GM21390 (cell line): Measurements from ENCODE around the gene DSPP.
"Not testable (repeated sequence)": the region's sequence is repeated elsewhere in the genome, so short reads cannot be mapped to it uniquely, and the experiment has no call there.

Experiments used
- ATAC-seq: cut with Tn5 transposase; IDR thresholded peaks from one replicate; pipeline ENCODE4 v1.9.1; 2021; ENCODE audit not compliant: unreplicated experiment

DSPP gene

GRCh38 chr4:87608229-87608628 lies at the start of gene DSPP:
Gene DSPP (plus strand): TSS chr4:87608529. CDS start chr4:87610909, 2,380 bp downstream.
- ATAC-seq = no peak

- peak; percentile 100 for ATAC-seq
Observed at GRCh38 chr4:87559090-87559837, 49.1 kb upstream of the DSPP start.

GRCh38 chr4:87560802-87561201 lies 47.5 kb upstream of the DSPP start:
- ATAC-seq = no peak

GRCh38 chr4:87565746-87566145 lies 42.6 kb upstream of the DSPP start:
- no peak for ATAC-seq

- ATAC-seq = no peak
Observed at GRCh38 chr4:87566276-87566675, 42.1 kb upstream of the DSPP start.

- no peak for ATAC-seq
Observed at GRCh38 chr4:87567191-87567590, 41.1 kb upstream of the DSPP start.

- ATAC-seq = no peak
Observed at GRCh38 chr4:87570290-87570805, 38.0 kb upstream of the DSPP start.

GRCh38 chr4:87574376-87574775 lies 34.0 kb upstream of the DSPP start:
- not testable (repeated sequence) for ATAC-seq

GRCh38 chr4:87574996-87575395 lies 33.3 kb upstream of the DSPP start:
- ATAC-seq = no peak

- ATAC-seq = no peak
Observed at GRCh38 chr4:87575408-87575807, 32.9 kb upstream of the DSPP start.

GRCh38 chr4:87575983-87576382 lies 32.3 kb upstream of the DSPP start:
- ATAC-seq = no peak

GRCh38 chr4:87579478-87579877 lies 28.9 kb upstream of the DSPP start:
- no peak for ATAC-seq

- no peak for ATAC-seq
Observed at GRCh38 chr4:87580057-87580456, 28.3 kb upstream of the DSPP start.

GRCh38 chr4:87584222-87584908 lies 24.0 kb upstream of the DSPP start:
- ATAC-seq = no peak

GRCh38 chr4:87589531-87589930 lies 18.8 kb upstream of the DSPP start:
- no peak for ATAC-seq

GRCh38 chr4:87592124-87592523 lies 16.2 kb upstream of the DSPP start:
- no peak for ATAC-seq

- ATAC-seq = no peak
Observed at GRCh38 chr4:87601361-87601760, 7.0 kb upstream of the DSPP start.

- ATAC-seq = no peak
Observed at GRCh38 chr4:87614292-87614890, 6.1 kb downstream of the DSPP start.

- no peak for ATAC-seq
Observed at GRCh38 chr4:87616268-87616667, 7.9 kb downstream of the DSPP start.

GRCh38 chr4:87620086-87620485 lies 11.8 kb downstream of the DSPP start:
- ATAC-seq = no peak

GRCh38 chr4:87620491-87620890 lies 12.2 kb downstream of the DSPP start:
- ATAC-seq = no peak

GRCh38 chr4:87622303-87622702 lies 14.0 kb downstream of the DSPP start:
- no peak for ATAC-seq
